ENCODE measurements around the gene GPR107.

GPR107 gene

DNA sequence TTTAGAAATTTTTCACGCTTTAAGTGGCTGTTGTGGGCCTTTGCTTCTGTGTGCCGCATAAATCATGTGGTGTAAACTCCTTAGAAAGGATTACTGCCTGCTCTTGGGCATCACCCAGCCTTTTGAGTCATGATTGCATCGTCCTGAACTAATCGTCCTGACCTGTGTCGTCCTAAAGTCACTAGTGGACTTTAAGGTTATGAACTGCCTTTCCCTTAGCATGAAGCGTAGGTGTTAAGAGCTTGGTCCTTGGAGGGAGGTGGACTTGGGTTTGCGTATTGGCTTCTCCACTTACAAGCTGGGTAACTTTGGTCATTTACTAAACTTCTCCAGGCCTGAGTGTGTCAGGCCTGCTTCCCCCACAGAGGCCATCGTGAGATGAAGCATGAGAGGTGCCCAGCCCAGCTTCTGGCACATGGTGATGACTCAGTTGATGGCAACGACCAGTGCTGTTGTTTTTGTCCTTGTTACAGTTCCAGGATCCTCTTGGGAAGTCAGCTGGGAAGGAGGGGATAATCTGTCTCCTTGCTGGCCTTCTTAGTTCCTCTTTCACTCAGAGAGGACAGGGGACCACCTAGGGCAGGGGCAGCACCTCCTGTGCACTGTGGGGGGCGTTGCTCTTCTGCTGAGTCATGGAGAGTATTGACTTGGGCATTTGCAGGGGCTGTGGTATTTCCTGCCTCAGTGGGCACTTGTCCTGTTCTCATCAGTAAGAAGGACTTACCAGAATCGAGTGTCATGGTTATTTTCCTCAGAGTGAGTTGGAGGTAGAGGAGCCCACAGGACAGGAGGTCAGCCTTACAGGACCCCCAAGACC is 64.3 kb downstream of the GPR107 start:
- H3K27ac ChIP-seq, result peak overlapping the region; percentile 10
- H3K27me3 ChIP-seq (replicated peaks), result no peaks in the 10 kb centered on the region
- peaks cover 5% of the 10 kb centered on the region for H3K36me3 ChIP-seq (replicated peaks)
- peak; percentile 12 for TF ChIP-seq CTCF (IDR thresholded peaks at IDR 0.05; ENCODE audit: low read depth, low read length, missing control alignments)
- H3K4me3 ChIP-seq (ENCODE audit: low read depth, low read length), result no peak overlapping the region
- DNase-seq, result peak; percentile 21
- in situ Hi-C loops (cut with HindIII; ENCODE audit: low pct_ligation_motif_present, low sequenced_read_pairs), result no loop called here

DNA sequence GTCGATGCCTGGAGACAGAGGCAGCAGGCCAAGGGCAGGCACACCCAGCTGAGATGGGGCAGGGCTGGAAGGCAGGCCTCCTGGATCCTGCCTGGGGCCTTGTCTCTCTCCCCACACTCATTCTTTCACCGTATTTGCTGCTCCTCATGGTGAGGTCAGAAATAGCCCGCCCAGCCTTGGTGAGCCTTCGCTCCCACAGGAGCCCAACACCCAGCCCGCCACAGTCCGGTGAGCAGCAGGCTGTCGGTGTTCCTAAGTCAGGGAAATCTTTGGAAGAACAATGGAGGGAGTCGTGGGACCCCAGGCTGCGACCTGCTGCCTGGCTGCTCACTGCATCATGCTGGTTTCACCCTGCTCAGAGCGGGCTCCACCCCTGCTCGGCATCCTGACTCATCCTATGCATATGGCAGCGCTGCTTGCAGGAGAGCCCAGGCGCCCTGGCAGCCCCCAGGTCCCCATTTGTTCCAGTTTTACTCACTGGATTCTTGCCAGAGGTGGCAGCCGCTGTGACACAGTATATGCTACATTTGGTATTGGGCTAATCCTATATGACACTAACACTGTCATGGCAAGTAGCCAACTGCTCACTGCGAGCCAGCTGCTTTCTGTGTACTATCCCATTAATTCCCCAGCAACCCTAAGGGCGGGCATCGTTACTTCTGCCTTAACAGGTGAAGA is 65.3 kb downstream of the GPR107 start:
- Histone ChIP-seq H3K4me3 (ENCODE audit: low read depth, low read length) (no peak overlapping the region), H3K27me3 (replicated peaks) (no peaks in the 10 kb centered on the region), H3K36me3 (replicated peaks) (peaks cover 7% of the 10 kb centered on the region), H3K27ac (peak overlapping the region; percentile 5)
- peak; percentile 59 for DNase-seq
- TF ChIP-seq CTCF (IDR thresholded peaks at IDR 0.05; ENCODE audit: low read depth, low read length, missing control alignments), result no peak
- in situ Hi-C loops (cut with HindIII; ENCODE audit: low pct_ligation_motif_present, low sequenced_read_pairs), result no loop called here

DNA sequence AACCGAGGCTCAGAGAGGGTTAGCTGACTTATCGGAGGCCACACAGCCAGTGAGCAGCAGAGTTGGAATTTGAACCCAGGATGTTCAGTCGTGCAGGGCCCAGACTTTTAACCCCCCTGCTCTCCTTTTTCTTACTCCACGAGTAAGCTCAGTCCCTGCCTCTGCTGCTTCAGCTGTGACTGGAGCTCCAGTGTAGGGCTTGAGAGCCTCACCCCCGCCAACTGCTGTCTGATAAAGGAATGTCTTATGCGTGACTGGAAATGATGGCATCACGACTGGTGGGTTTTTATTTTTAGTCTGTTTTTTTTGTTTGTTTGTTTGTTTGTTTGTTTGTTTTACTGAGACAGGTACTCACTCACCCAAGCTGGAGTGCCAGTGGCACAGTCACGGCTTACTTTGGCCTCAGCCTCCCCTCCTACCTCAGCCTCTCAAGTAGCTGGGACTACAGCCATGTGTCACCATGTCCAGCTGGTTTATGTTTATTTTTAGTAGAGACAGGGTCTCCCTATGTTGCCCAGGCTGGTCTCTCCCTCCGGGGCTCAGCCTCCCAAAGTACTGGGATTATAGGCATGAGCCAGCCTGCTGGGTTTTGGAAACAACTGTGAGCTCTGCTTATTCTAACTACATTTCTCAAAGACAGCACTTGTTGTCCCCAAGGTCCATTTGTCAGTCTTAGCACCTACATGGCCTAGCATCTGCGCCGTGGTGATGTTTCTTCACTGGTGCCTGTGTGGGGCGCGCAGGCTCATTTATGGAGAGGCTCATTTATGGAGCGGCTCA is 66.0 kb downstream of the GPR107 start:
- no peak for TF ChIP-seq CTCF (IDR thresholded peaks at IDR 0.05; ENCODE audit: low read depth, low read length, missing control alignments)
- Histone ChIP-seq H3K4me3 (ENCODE audit: low read depth, low read length) (no peak overlapping the region), H3K27me3 (replicated peaks) (no peaks in the 10 kb centered on the region), H3K27ac (no peak overlapping the region), H3K36me3 (replicated peaks) (peaks cover 7% of the 10 kb centered on the region)
- in situ Hi-C loops (cut with HindIII; ENCODE audit: low pct_ligation_motif_present, low sequenced_read_pairs), result no loop called here
- DNase-seq, result no peak

DNA sequence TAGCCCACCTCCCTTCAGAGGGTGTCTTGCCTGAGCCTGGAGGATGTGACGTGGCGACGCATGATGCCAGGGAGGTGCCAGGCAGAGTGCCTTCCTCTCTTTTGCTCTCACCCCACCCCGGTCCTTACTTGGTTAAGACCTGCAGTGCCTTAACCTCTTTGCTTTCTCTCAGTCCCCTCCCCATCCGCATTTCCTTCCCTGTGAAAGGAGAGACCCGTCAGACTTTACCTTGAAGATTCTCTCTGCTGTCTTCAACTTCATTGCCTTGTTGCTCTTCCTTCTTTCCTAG is 66.5 kb downstream of the GPR107 start:
- in situ Hi-C loops (cut with HindIII; ENCODE audit: low pct_ligation_motif_present, low sequenced_read_pairs), result no loop called here
- Histone ChIP-seq H3K36me3 (replicated peaks) (peaks cover 7% of the 10 kb centered on the region), H3K27ac (no peak overlapping the region), H3K4me3 (ENCODE audit: low read depth, low read length) (no peak overlapping the region), H3K27me3 (replicated peaks) (no peaks in the 10 kb centered on the region)
- TF ChIP-seq CTCF (IDR thresholded peaks at IDR 0.05; ENCODE audit: low read depth, low read length, missing control alignments), result no peak
- DNase-seq, result no peak

DNA sequence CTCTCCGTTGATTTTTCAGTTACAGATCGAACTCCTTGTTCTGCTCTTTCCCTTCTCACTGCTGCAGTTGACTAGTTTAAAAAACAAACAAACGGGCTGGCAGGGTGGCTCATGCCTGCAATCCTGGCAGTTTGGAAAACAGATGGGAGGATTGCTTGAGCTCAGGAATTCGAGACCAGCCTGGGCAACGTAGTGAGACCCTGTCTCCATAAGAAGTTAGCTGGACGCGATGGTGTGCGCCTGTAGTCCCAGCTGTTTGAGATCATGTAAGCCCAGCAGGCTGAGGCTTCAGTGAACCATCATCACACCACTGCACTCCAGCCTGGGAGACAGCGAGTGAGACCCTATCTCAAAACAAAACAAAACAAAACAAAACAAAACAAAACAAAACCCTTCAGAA is 67.1 kb downstream of the GPR107 start:
- Histone ChIP-seq H3K27me3 (replicated peaks) (no peaks in the 10 kb centered on the region), H3K27ac (no peak overlapping the region), H3K36me3 (replicated peaks) (peaks cover 7% of the 10 kb centered on the region), H3K4me3 (ENCODE audit: low read depth, low read length) (no peak overlapping the region)
- no peak for DNase-seq
- TF ChIP-seq CTCF (IDR thresholded peaks at IDR 0.05; ENCODE audit: low read depth, low read length, missing control alignments), result no peak
- in situ Hi-C loops (cut with HindIII; ENCODE audit: low pct_ligation_motif_present, low sequenced_read_pairs), result no loop called here
